ENCODE data around the gene RAB35. TPM values are rescaled to one million over a fixed set of nuclear protein-coding genes. Genes with fewer than 3 reads are reported as not detected.
A peak's percentile ranks its signal among the peaks of the same experiment; 100 is the strongest.

RAB35 gene
- total and polyA plus RNA-seq, 2 experiments from 2014 or later = 25.4 to 33.4 TPM

DNA sequence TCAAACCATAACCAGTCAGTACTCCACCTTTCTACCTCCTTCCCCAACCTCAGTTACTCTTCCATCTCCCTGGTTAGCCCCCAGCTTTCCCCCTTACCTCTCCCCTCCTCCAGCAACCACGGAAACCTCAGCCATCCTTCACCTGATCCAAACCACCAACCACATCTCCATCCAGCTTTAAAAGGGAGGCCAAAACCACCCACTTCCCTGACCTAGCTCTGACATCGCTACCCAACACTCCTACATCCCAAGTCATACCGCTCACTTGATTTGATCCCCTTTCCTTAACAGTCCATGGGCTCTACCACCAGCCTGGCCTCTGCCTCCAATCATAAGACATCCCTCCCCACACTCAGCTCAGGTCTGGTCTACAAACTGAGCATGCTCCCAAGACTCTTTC lies 1.5 kb downstream of the RAB35 start:
- H3K4me3 ChIP-seq = no peak overlapping the region
- no peaks in the 10 kb centered on the region for H3K36me3 ChIP-seq
- no peak overlapping the region for H3K27ac ChIP-seq
- no peak for TF ChIP-seq CTCF (IDR thresholded peaks at IDR 0.05; ENCODE audit: low read depth, low read length)
- no peak for DNase-seq (ENCODE audit: low read depth in 1 of 2, low spot score in 1 of 2)
- H3K4me1 ChIP-seq (ENCODE audit: low read depth) = peaks cover 6% of the 10 kb centered on the region
- H3K27me3 ChIP-seq = no peaks in the 10 kb centered on the region
- H3K9me3 ChIP-seq (ENCODE audit: low read depth) = no peaks in the 10 kb centered on the region

GRCh38 chr12:120110550-120111501 lies 5.7 kb downstream of the RAB35 start:
- Histone ChIP-seq H3K9me3 (ENCODE audit: low read depth) (no peaks in the 10 kb centered on the region), H3K27me3 (no peaks in the 10 kb centered on the region), H3K4me1 (ENCODE audit: low read depth) (peaks cover 3% of the 10 kb centered on the region), H3K36me3 (no peaks in the 10 kb centered on the region), H3K27ac (peak overlapping the region; percentile 0), H3K4me3 (no peak overlapping the region)
- DNase-seq (ENCODE audit: low read depth in 1 of 2, low spot score in 1 of 2) = no peak
- no peak for TF ChIP-seq CTCF (IDR thresholded peaks at IDR 0.05; ENCODE audit: low read depth, low read length)

DNA sequence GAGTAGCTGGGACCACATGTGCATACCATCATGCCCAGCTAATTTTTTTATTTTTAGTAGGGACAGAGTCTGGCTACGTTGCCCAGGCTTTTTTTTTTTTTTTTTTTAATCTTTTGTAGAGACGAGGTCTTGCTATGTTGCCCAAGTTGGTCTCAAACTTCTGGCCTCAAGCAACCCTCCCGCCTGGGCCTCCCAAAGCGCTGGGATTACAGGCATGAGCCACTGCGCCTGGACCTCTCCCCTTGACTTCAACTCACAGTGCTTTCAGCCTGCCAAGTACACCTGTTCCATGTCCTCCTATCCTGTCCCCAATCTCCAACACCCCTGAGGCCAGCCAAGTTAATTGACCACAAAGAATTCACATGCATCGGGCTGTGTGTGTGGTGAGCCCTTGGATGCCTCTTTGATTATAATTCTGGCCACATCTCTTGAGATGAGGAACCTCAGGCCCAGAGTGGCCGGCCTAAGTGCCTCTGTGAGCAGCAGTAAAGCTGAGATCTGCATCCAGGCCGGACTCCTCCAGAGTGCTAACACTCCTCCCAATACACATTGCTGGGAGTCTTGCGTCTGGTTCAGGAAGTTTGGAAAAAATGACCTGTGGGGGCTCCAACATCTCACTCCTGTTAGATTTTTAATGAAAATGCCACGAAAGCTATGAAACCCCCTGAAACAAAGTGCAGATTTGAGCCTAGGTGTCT lies 6.8 kb downstream of the RAB35 start:
- no peaks in the 10 kb centered on the region for H3K9me3 ChIP-seq (ENCODE audit: low read depth)
- TF ChIP-seq CTCF (IDR thresholded peaks at IDR 0.05; ENCODE audit: low read depth, low read length) = no peak
- no peaks in the 10 kb centered on the region for H3K36me3 ChIP-seq
- no peaks in the 10 kb centered on the region for H3K27me3 ChIP-seq
- H3K4me1 ChIP-seq (ENCODE audit: low read depth) = peaks cover 3% of the 10 kb centered on the region
- no peak for DNase-seq (ENCODE audit: low read depth in 1 of 2, low spot score in 1 of 2)
- H3K4me3 ChIP-seq = no peak overlapping the region
- no peak overlapping the region for H3K27ac ChIP-seq

GRCh38 chr12:120106151-120106550 lies 10.4 kb downstream of the RAB35 start:
- TF ChIP-seq CTCF (IDR thresholded peaks at IDR 0.05; ENCODE audit: low read depth, low read length) = no peak
- Histone ChIP-seq H3K27ac (no peak overlapping the region), H3K4me1 (ENCODE audit: low read depth) (no peaks in the 10 kb centered on the region), H3K36me3 (no peaks in the 10 kb centered on the region), H3K4me3 (no peak overlapping the region), H3K9me3 (ENCODE audit: low read depth) (no peaks in the 10 kb centered on the region), H3K27me3 (no peaks in the 10 kb centered on the region)
- DNase-seq (ENCODE audit: low read depth in 1 of 2, low spot score in 1 of 2) = no peak

- Histone ChIP-seq H3K36me3 (no peaks in the 10 kb centered on the region), H3K27ac (no peak overlapping the region), H3K4me1 (ENCODE audit: low read depth) (no peaks in the 10 kb centered on the region), H3K27me3 (no peaks in the 10 kb centered on the region), H3K4me3 (no peak overlapping the region), H3K9me3 (ENCODE audit: low read depth) (no peaks in the 10 kb centered on the region)
- DNase-seq (ENCODE audit: low read depth in 1 of 2, low spot score in 1 of 2) = no peak
- no peak for TF ChIP-seq CTCF (IDR thresholded peaks at IDR 0.05; ENCODE audit: low read depth, low read length)
Observed at GRCh38 chr12:120103371-120103770, 13.2 kb downstream of the RAB35 start.
